Globus pallidus (tissue), 1 donor: Measurements from ENCODE around the gene LARP6.
"Not testable (repeated sequence)": the region's sequence is repeated elsewhere in the genome, so short reads cannot be mapped to it uniquely, and the experiment has no call there.

Source experiments
- DNase-seq: peaks from one replicate; pipeline ENCODE4 v3.0.0-alpha.2; 2015; ENCODE audit warnings: low spot score

The LARP6 gene

DNA sequence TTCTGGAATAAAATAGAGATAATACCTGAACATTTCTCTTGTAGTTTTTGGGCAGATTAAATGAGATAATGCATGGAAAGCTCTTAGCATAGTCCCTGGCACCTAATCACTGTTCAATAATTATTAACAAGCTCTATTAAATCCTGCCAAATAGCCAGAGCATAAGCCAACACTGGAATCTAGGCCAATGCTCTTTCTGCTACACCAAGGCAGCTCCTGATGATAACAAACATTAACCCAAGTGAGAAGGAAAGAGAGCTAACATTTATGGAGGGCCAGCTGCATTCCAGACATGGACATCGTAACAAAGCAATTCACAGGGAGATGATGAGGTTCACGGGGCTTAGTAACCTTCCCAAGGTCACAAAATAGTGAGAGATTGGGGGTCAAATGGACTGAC is 23.3 kb downstream of the LARP6 start:
- DNase-seq = no peak

DNA sequence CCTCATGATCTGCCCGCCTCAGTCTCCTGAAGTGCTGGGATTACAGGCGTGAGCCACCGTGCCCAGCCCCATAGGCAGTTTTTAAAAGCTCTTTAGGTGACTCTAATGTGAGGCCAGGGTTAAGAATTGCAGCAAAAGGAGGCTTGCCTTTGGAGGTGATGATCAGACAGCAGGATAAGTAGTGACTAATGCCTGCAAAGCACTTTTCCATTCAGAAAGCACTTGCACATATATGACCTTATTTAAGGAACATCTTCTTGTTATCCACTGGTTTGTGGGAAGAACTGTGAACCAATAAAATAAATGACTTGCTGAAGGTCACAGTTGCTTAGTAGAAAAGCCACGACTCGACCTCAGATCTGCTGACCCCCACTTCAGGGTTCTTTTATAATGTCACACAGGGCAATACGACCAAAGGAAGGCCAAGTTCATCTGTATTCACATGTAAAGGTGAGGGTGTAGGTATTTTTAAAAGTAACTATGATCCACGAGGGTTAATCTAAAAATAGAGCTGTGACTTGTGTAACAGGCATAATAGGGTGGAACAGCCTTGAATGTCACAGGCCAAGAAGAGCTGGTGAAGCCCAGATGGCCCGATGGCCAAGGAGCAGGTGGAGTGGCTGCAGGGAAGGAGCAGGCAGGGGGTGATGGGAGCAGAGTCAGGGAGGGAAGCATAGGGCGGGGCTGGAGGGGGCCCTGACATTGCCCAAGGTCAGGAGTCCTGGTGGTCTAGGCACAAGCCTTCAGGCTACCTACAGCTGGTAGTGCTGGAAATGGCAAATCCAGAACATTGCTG is 24.4 kb downstream of the LARP6 start:
- no peak for DNase-seq

DNA sequence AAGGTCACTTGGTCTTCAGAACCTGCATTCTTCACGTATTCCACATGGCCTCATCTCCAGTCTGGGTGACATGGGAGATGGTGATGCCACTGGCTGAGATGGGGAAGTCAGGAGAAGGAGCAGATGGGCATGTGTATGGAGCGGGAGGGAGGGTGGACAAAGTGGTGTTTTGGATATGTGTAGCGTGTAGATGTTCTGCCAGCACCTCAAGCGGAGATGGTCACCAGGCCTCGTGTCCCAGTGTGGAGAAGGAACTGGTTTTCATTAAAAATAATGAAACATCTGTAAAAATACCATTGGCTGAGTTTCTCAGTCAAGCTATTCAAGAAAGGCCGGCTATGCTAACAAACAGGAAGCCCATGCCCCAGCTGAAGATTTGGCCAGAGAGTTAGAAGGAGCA is 26.2 kb downstream of the LARP6 start:
- no peak for DNase-seq

DNA sequence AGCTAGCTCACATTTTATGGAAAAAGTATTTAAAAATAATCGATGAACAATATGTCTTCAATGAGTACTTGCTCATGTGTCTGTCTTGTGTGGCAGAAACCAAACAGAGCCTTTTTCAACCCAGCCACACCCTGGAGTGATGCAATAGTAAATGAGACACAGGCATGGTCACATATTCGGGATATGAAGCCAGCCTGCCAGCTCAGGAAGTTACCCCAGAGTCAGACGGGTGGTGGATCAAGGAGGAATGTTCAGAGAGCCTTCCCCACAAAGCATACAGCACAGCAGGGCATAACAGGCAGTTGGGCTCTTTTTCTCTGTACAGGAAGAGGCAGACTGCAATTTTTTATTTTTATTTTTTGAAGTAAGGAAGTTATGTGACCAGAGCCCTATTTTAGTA is 27.3 kb downstream of the LARP6 start:
- DNase-seq = no peak

DNA sequence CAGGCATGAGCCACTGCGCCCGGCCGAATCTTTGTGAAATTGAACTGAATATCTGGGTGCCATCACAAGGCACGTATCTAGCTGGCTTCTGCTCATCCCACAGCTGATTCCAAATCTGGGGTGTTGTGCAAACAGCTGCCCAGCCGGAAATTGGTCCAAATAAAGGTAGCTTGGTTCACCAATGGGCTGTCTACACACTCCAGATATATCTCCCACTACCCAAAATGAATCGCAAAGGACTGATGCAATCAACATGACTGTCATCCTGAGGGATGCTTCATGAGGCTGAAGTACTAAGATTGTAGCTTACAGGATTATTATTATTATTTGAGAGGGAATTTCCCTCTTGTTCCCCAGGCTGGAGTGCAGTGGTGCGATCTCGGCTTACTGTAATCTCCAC is 28.1 kb downstream of the LARP6 start:
- no peak for DNase-seq

DNA sequence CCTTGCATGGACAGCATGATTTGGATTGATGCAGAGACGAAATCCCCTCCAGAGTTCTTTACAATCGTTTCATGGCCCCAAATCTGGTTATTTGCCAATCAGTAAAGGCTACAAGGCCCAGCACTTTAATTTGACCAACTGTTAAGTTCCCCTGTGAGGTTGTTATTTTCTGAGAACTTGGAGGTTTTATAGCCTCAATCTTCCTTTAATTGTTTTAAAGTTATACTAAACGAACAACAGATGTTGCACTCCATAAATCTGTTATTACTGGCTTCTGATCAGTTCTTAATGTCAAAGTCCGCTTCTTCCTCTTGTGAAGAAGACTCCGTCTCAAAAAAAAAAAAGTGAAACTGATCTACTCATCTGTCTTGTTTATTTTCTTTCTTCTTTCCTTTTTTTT is 30.8 kb downstream of the LARP6 start:
- DNase-seq = no peak

DNA sequence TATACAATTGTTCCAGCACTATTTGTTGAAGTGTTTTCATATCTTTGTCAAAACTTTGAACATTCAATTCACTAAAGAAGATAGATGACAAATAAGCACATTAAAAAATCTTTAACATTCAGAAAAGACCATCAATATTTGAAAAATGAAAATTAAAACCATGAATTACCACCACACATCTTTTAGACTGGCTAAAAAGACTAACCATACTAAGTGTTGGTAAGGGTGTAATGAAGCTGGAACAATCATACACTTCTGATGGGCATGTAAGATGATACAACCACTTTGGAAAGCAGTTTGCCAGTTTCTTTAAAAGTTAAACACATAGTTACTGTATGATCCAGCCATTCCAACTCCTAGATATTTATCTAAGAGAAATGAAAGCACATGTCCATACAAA is 33.7 kb downstream of the LARP6 start:
- no peak for DNase-seq

DNA sequence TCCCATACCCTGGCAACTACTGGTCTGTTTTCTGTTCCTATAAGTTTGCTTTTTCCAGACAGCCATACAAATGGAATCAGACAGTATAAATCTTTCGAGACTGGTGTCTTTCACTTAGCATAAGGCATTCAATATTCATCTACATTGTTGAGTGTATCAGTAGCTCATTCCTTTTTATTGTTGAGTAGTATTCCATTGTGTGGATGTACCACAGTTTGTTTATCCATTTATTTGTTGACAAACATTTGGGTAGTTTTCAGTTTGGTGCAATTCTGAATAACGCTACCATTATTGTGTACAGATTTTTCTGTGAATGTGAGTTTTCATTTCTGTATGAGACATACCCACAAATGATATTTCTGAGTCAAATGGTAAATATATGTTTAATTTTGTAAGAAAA is 35.4 kb downstream of the LARP6 start:
- DNase-seq = no peak

DNA sequence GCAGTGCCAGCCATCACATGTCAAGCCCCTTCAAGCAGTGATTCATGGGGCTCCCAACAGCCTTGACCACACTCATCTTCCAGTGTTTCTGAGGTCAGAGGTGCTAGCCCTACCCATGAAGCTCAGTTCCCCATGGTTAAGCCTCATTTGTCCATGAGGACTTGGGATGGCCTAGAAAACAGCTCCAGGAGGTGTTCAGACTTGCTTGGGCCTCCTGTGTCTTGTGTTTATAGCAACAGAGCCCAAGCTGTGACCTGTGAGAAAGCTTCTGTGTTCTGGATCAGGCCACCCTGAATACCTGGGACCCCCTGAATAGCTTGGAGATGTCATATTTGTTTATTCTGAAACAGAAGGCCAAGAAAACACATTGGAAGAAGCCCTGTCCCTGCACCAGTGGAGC is 36.7 kb downstream of the LARP6 start:
- no peak for DNase-seq

DNA sequence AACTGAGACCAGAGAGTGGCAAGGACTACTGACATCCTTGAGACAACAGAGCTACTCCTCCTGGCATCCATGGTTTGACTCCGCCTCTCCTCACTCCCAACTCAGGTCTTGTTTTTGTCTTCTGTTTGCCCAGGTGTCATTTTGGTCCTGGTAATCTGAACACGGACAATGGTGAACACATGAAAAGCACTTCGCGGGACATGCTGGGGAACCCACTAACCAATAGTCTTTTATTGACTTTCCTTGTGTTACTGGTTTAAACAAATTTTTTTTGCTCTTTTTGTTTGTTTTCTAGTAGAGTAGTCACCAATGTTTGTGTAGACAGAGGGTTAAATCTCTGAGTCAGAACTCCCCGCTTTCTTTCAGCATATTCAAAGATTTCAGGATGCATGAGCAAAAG is 38.4 kb downstream of the LARP6 start:
- DNase-seq = no peak

DNA sequence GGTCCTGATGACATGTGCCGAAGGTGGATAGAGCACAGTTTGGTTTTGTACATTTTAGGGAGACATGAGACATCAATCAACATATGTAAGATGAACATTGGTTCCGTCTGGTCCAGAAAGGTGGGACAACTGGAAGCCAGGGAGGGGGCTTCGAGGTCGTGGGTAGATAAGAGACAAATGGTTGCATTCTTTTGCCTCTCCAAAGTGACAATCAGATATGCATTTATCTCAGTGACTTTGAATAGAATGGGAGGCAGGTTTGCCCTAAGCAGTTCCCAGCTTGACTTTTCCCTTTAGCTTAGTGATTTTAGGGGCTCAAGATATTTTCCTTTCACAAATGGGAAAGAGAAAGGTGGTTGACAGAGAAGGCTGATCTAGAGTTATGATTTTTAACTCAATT is 38.9 kb downstream of the LARP6 start:
- not testable (repeated sequence) for DNase-seq

DNA sequence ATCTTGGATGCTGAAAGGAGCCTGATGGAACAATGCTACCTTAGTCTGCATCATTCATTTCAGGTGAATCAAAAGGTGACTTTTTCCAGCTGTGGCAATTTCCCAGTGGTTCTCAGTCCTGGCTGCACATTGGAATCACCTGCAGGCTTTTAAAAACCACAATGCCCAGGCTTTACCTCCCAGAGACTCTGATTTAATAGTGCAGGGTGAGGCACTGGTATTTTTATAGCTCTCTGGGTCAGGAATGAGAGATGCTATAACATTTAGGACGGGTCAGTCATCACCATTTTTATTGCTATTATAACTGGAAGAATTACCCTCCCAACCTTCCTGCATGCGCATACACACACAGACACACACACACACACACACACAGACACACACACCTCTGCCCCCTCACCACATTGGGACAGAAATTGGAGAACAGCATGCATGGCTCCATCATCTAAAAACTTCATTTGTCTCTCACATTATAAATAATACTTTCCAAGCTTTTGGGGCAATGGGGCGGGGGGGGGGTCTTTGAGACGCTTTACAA is 41.1 kb downstream of the LARP6 start:
- no peak for DNase-seq

DNA sequence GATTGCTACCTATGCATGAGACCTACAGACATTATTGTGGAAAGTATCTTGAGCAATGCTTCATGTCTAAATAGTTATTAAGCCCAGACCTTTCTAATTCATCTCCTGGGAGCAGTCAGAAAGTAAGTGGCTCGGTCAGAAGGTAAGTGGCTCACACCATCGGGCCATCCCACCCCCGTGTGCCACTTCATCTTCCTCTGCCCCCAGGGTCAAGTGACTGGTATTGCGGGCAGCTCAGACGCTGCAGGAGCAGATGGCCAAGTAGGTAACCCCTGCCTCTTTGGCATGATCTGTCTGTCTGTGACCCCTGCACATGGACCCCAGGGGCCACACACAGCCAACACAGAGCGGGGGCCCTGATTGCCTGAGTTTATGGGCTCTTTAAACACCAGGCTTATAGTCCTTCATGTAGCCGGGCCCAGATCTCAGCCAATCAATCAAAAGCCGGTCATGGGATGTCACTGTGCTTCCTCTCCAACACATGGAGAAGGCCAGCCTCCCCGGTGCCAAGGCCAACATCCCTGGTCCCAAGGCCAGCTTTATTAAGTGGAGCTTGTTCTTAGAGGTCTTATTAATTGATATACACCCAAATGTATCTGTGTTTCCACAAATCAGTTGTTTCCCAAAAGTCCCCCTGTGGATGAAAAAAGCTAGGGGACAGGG is 42.9 kb downstream of the LARP6 start:
- DNase-seq = no peak

DNA sequence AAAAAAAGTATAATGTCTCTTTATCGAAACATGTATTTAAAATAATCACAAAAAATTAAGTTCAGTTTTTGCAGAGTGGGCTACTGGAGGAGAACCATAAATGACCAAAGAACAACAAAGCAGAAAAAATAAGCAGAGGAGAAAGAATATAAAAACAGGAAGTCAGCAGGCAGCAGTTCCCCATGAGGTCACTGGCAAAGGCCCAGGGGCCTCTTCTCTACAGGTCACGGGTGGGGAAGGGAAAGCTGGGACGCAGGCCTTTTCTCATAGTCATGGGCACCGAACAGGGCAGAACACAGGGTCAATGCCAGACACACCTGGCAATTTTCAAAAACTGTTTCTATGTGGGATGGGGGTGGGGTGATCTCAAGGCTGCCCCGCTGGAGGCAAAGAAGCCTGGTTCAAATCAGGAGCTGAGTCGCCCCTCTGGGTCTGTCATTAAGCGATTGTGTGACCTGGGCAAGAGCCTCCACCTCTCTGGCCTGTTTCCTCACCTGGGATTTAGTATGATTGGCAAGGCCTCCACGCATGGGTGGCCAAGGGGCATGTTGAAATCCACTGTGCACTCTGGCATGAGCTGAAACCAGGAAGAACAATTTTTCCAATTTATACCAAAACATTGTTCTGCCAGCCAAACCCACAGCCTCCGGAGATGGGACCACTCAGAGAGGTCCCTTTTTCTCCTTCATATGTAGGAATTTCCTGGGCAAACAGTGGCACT is 46.8 kb downstream of the LARP6 start:
- DNase-seq = peak; percentile 47

DNA sequence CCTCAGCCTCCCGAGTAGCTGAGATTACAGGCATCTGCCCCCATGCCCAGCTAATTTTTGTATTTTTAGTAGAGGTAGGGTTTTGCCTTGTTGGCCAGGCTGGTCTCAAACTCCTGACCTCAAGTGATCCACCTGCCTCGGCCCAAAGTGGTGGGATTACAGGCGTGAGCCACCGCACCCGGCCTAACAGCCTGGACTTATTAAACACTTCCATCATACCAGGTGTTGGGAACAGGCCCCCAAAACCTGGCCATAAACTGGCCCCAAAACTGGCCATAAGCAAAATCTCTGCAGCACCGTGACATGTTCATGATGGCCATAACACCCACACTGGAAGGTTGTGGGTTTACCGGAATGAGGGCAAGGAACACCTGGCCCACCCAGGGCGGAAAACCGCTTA is 49.6 kb downstream of the LARP6 start:
- not testable (repeated sequence) for DNase-seq

DNA sequence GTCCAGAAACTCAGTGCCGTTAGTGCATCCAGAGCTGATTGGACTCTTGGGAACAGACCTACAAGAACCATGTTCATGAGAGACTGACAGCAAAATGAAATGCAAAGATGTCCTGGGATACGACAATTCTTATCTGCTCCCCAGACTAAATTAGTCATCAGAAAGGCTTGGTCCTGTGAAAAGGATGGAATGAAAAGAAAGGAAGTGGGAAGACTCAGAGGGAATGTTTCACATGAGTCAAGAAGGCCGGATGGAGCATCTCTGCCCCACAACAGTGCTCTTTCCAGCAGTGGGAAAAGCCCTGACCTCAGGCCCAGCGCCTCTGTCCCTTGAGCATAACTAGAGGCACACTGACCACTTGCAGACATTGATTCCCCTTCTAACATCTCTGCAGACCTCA is 51.3 kb downstream of the LARP6 start:
- DNase-seq = no peak

DNA sequence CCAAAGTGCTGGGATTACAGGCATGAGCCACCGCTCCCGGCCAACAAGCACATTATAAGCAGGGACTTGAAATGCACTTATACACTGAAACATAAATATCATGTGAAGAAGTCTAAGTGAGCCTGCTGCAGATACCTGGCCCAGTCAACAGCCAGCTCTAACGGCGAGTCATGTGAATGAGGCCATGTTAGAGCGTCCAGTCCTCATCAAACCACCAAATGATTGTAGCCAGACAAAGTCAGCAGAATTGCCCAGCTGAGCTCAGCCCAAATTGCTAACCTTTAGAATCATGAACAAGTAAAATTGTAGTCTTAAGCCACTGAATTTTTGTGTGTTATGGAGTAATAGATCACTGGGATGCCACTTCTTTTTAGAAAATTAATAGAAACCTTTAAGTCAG is 52.8 kb downstream of the LARP6 start:
- no peak for DNase-seq

DNA sequence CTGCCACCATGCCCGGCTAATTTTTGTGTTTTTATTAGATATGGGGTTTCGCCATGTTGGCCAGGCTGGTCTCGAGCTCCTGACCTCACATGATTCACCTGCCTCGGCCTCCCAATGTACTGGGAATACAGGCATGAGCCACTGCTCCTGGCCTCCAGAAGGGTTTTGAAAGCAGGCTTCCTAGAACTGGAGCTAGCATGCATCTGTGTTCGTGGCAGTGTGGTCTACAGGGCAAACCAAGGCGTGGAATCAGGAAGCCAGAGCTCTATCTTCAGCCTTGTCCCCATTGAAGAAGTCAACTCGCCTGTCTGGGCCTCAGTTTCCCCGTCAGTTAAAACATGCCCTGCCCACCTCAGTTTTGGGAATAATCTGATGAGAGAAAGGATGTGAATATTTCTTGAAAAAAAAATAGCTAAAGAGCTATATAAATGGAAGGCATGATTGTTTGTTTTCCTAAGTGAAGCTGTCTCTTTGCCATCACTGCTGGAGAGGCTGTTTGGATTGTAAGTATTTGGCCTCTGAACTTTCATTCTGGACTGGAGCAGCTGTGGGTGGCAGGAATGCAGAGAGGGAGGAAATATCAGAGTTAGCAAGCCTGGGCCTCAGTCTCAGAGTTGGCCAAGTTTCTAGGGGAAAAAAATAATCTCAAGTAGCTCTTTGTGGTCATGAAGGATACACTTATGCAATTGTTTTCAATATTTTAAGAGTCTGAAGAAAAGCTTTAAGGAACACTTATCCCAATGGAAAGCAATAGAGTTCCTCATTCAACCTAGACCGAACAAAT is 54.1 kb downstream of the LARP6 start:
- DNase-seq = no peak

DNA sequence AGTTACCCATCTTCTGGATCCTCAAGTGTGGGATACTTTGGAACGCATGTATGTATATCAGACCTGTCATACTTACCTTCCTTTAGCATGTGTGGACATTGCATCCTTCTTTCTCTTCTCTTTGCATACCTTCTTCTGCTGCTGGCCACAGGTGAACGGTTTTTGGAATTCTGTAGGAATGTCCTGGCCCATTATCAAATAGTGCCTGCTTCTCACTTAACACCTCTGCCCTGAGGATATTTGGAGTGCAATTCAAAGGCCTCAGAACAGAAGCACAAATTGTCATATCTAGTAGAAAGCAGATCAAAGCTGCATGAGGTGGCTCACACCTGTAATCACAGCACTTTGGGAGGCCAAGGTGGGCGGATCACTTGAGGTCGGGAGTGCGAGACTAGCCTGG is 56.5 kb downstream of the LARP6 start:
- no peak for DNase-seq

DNA sequence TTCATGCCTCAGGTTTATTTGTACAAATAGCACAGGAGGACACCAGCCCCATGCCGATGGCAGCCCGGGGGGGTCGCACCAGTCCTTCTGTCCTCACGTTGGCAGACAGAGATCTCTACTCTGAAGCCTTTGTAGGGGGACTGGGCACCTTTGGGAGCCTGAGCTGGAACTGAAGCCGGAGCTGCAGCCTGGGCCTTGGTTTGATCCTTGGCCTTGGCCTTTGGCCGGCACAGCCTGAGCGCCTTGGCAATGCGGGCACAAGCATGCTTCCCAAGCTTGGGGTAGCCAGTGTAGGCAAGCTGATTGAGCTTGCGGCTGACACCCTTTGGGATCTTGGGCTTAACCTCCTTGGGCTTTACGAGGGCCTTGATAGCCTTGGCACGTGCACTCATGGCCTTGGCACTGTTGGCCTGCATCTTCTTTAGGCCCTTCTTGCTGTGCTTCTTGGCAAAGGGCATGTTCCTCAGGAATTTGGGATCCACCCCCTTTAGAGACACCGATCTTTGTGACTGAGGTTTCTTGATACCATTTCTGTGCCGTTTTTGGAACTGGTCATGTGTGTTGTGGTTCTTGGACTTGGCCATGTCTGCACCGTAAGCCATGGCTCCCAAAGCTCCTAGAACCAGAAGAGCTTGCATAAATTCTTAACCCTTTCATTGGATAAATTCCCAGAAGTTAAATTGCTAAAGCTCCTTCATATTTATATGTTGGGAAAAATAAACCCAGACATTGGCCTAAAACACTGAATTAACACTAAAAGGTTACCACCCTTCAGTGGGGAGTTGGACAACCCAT is 57.2 kb downstream of the LARP6 start:
- DNase-seq = no peak

DNA sequence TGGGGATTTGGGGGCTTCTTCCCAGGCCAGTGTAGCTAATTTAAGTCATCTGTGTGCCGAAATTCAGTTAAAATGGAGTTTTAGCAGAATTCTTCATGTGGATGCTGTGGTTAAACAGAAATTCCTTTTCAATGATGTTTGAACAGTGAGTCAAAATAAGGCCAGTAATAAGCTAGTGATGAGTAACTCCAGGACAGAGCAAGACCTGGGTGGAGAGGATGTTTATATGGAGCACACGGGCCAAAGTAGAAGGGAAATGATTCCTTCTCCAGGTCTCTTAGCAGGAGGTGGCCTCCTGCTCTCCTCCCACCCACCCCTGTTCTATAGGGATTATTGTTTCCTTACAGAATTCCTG is 58.7 kb downstream of the LARP6 start:
- DNase-seq = no peak
